WTC11 (cell line): Measurements from ENCODE around the gene PRKD1. TPM values are rescaled to one million over a fixed set of nuclear protein-coding genes. Genes with fewer than 3 reads are reported as not detected.

Source experiments
- ATAC-seq: fragments of 200-7000 bp; cut with Tn5 transposase; 2 replicates; pipeline ENCODE4 v1.10.0; 2021; ENCODE audit warnings: mild to moderate bottlenecking, moderate library complexity
- CTCF ChIA-PET: fragments of 300-600 bp; sonication (Branson Sonifier 250); formaldehyde crosslinking; loops from one replicate; lab custom pipeline; 2021; ENCODE audit warnings: antibody characterized with exemption; lab: Charles Lee
- POLR2A ChIA-PET: fragments of 350-600 bp; sonication (Branson Sonifier 250); formaldehyde crosslinking; loops from one replicate; lab custom pipeline; 2021; ENCODE audit warnings: antibody characterized with exemption; lab: Charles Lee
- DNase-seq: peaks from one replicate; pipeline ENCODE4 v3.0.0; 2021; ENCODE audit warnings: low spot score
- H3K27ac Mint-ChIP-seq: 2 replicates; pipeline ENCODE4 v1.8.0; 2021; ENCODE audit warnings: mixed read lengths
- H3K27me3 Mint-ChIP-seq: 2 replicates; pipeline ENCODE4 v1.8.0; 2021; ENCODE audit warnings: low read depth, mild to moderate bottlenecking, moderate library complexity, mixed read lengths
- H3K36me3 Mint-ChIP-seq: 2 replicates; pipeline ENCODE4 v1.8.0; 2021; ENCODE audit warnings: mixed read lengths
- H3K4me1 Mint-ChIP-seq: 2 replicates; pipeline ENCODE4 v1.8.0; 2022; ENCODE audit warnings: mixed read lengths
- H3K4me3 Mint-ChIP-seq: 2 replicates; pipeline ENCODE4 v1.8.0; 2021; ENCODE audit warnings: mild to moderate bottlenecking, moderate library complexity, mixed read lengths
- H3K9me3 Mint-ChIP-seq: 2 replicates; pipeline ENCODE4 v1.8.0; 2021; ENCODE audit warnings: mixed read lengths
- CREM ChIP-seq: sonication (generic); formaldehyde crosslinking; IDR thresholded peaks from 2 replicates; pipeline ENCODE4 v1.8.1; 2022; ENCODE audit warnings: mild to moderate bottlenecking, missing genetic modification reagents, moderate library complexity
- ERG ChIP-seq: fragments of 250-450 bp; sonication (Bioruptor Pico); IDR thresholded peaks from 2 replicates; pipeline ENCODE4 v1.8.0; 2021; ENCODE audit warnings: mild to moderate bottlenecking
- ETV6 ChIP-seq: sonication (generic); formaldehyde crosslinking; IDR thresholded peaks from 2 replicates; pipeline ENCODE4 v1.8.1; 2022; ENCODE audit warnings: mild to moderate bottlenecking, missing genetic modification reagents
- GTF2I ChIP-seq: fragments of 250-450 bp; sonication (Bioruptor Pico); conservative IDR thresholded peaks from 2 replicates; pipeline ENCODE4 v1.4.0; 2021; ENCODE audit warnings: mild to moderate bottlenecking
- HMGA2 ChIP-seq: fragments of 250-450 bp; sonication (Bioruptor Pico); IDR thresholded peaks from 2 replicates; pipeline ENCODE4 v1.4.0; 2021; ENCODE audit warnings: mild to moderate bottlenecking, moderate library complexity
- MLX ChIP-seq: sonication (generic); formaldehyde crosslinking; IDR thresholded peaks from 2 replicates; pipeline ENCODE4 v1.8.1; 2023; ENCODE audit warnings: mild to moderate bottlenecking, missing genetic modification reagents, moderate library complexity
- MXD4 ChIP-seq: fragments of 250-450 bp; sonication (Bioruptor Pico); IDR thresholded peaks from 2 replicates; pipeline ENCODE4 v1.8.0; 2021; ENCODE audit warnings: mild to moderate bottlenecking, moderate library complexity, borderline replicate concordance
- NFATC4 ChIP-seq: fragments of 250-450 bp; sonication (Bioruptor Pico); IDR thresholded peaks from 2 replicates; pipeline ENCODE4 v1.9.0; 2021; ENCODE audit warnings: mild to moderate bottlenecking
- SOX15 ChIP-seq: fragments of 250-450 bp; sonication (Bioruptor Pico); IDR thresholded peaks from 2 replicates; pipeline ENCODE4 v1.9.0; 2021; ENCODE audit warnings: mild to moderate bottlenecking
- TCF7 ChIP-seq: sonication (generic); formaldehyde crosslinking; IDR thresholded peaks from 2 replicates; pipeline ENCODE4 v1.8.0; 2022; ENCODE audit warnings: mild to moderate bottlenecking, low read depth, missing genetic modification reagents, moderate library complexity
- USF1 ChIP-seq: sonication (generic); formaldehyde crosslinking; IDR thresholded peaks from 2 replicates; pipeline ENCODE4 v1.8.0; 2022; ENCODE audit warnings: mild to moderate bottlenecking, missing genetic modification reagents
- ZNF317 ChIP-seq: sonication (generic); formaldehyde crosslinking; IDR thresholded peaks from 2 replicates; pipeline ENCODE4 v1.8.1; 2023; ENCODE audit warnings: low read depth, mild to moderate bottlenecking, moderate library complexity, missing genetic modification reagents, borderline replicate concordance
- total RNA-seq: library from RNA; stranded (reverse); gene quantifications from 3 replicates; pipeline ENCODE4 v1.2.3, GENCODE V29; 2021
- TF ChIP-seq, protein P1 (sequence below): sonication (generic); formaldehyde crosslinking; conservative IDR thresholded peaks from 2 replicates; pipeline ENCODE4 v1.8.1; 2022; ENCODE audit warnings: mild to moderate bottlenecking, missing genetic modification reagents
- TF ChIP-seq, protein P2 (sequence below): fragments of 250-450 bp; sonication (Bioruptor Pico); conservative IDR thresholded peaks from 2 replicates; pipeline ENCODE4 v1.9.0; 2021; ENCODE audit warnings: mild to moderate bottlenecking
- TF ChIP-seq, protein P3 (sequence below): sonication (generic); formaldehyde crosslinking; IDR thresholded peaks from 2 replicates; pipeline ENCODE4 v1.8.1; 2023; ENCODE audit warnings: mild to moderate bottlenecking, missing genetic modification reagents
- TF ChIP-seq, protein P4 (sequence below): fragments of 250-450 bp; sonication (Bioruptor Pico); IDR thresholded peaks from 2 replicates; pipeline ENCODE4 v1.9.0; 2021; ENCODE audit warnings: moderate library complexity, mild to moderate bottlenecking, inconsistent platforms, borderline replicate concordance
- TF ChIP-seq, protein P5 (sequence below): sonication (generic); formaldehyde crosslinking; IDR thresholded peaks from 2 replicates; pipeline ENCODE4 v1.8.1; 2022; ENCODE audit warnings: mild to moderate bottlenecking, moderate library complexity, missing genetic modification reagents
- TF ChIP-seq, protein P6 (sequence below): fragments of 200-600 bp; IDR thresholded peaks from 2 replicates; pipeline ENCODE4 v1.8.0; 2022; ENCODE audit warnings: antibody characterized with exemption

The PRKD1 gene
- total RNA-seq, 1 experiment from 2014 or later, result 7.6 TPM

DNA sequence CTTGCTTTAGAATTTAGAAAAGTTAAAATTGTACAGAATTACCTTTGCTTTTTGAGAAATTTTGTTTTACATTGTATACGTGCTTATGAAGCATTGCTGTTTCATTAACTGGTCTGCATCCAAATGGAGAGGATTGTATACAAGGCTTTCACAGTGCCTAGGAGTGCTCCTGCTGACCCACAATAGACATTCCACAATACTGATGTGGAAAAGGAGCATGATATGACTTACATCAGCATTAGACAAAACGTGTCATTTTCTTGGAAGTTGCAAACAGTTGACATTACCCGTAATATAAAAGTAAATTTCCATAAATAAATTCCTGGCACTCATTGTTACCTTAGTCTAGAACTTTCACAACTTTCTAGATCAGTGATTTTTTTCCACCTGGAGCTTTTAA, 1.9 kb downstream of the PRKD1 start:
- DNase-seq, result no peak
- CTCF ChIA-PET, result interaction anchor here (1.6 kb wide), 1 partner anchor 125 kb away, joined by 3 read pairs; no protein-coding TSS in a partner anchor
- peak overlapping the region; percentile 88 for H3K4me3 Mint-ChIP-seq
- H3K27me3 Mint-ChIP-seq, result peaks cover 48% of the 10 kb centered on the region
- no peak for ATAC-seq
- H3K9me3 Mint-ChIP-seq, result no peaks in the 10 kb centered on the region
- peaks cover 29% of the 10 kb centered on the region for H3K4me1 Mint-ChIP-seq
- H3K36me3 Mint-ChIP-seq, result no peaks in the 10 kb centered on the region
- no peak overlapping the region for H3K27ac Mint-ChIP-seq
- POLR2A ChIA-PET, result no interaction called here
- no peak for TF ChIP-seq MLX (CRISPR knock-in tag)
- TF ChIP-seq ERG, result no peak
- no peak for TF ChIP-seq CREM (CRISPR knock-in tag)
- TF ChIP-seq MXD4, result no peak
- TF ChIP-seq, protein P1, sequence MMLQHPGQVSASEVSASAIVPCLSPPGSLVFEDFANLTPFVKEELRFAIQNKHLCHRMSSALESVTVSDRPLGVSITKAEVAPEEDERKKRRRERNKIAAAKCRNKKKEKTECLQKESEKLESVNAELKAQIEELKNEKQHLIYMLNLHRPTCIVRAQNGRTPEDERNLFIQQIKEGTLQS, result no peak
- no peak for TF ChIP-seq HMGA2 (CRISPR knock-in tag)
- no peak for TF ChIP-seq SOX15 (CRISPR knock-in tag)
- TF ChIP-seq ETV6, result no peak
- TF ChIP-seq ZNF317, result no peak
- TF ChIP-seq, protein P2, sequence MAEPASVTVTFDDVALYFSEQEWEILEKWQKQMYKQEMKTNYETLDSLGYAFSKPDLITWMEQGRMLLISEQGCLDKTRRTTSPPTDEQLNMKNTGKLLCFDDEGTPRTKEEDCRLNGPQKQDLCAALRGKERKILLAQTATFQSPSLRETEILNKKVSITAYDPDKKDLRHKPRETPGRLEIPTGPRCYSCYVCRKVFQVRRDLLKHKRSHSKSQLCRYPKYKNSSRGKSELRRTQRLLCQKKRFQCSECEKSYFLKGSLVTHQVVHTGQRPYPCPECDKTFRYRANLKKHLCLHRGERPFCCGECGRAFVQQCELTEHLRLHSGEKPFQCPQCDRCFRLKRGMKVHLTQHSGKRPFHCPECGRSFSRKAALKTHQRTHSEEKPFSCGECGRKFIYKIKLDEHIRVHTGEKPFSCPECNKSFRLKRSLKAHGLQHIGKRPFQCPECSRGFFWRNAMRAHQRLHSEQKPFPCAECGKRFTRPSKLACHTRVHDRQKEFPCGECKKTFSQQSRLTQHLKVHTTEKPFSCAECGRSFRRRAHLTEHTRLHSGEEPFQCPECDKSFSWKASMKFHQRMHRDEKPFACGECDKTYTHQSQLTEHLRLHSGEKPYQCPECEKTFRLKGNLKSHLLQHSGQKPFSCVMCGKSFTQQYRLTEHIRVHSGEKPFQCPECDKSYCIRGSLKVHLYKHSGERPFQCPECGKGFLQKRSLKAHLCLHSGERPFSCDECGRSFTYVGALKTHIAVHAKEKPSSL (CRISPR knock-in tag), result no peak
- TF ChIP-seq GTF2I (CRISPR knock-in tag), result no peak
- TF ChIP-seq, protein P3, sequence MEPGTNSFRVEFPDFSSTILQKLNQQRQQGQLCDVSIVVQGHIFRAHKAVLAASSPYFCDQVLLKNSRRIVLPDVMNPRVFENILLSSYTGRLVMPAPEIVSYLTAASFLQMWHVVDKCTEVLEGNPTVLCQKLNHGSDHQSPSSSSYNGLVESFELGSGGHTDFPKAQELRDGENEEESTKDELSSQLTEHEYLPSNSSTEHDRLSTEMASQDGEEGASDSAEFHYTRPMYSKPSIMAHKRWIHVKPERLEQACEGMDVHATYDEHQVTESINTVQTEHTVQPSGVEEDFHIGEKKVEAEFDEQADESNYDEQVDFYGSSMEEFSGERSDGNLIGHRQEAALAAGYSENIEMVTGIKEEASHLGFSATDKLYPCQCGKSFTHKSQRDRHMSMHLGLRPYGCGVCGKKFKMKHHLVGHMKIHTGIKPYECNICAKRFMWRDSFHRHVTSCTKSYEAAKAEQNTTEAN (CRISPR knock-in tag), result no peak
- no peak for TF ChIP-seq USF1 (CRISPR knock-in tag)
- TF ChIP-seq TCF7 (CRISPR knock-in tag), result no peak
- TF ChIP-seq, protein P4, sequence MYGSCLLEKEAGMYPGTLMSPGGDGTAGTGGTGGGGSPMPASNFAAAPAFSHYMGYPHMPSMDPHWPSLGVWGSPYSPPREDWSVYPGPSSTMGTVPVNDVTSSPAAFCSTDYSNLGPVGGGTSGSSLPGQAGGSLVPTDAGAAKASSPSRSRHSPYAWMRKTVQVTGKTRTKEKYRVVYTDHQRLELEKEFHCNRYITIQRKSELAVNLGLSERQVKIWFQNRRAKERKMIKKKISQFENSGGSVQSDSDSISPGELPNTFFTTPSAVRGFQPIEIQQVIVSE, result no peak
- TF ChIP-seq NFATC4 (CRISPR knock-in tag), result no peak
- TF ChIP-seq, protein P5, sequence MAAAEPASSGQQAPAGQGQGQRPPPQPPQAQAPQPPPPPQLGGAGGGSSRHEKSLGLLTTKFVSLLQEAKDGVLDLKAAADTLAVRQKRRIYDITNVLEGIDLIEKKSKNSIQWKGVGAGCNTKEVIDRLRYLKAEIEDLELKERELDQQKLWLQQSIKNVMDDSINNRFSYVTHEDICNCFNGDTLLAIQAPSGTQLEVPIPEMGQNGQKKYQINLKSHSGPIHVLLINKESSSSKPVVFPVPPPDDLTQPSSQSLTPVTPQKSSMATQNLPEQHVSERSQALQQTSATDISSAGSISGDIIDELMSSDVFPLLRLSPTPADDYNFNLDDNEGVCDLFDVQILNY (CRISPR knock-in tag), result no peak
- TF ChIP-seq, protein P6, sequence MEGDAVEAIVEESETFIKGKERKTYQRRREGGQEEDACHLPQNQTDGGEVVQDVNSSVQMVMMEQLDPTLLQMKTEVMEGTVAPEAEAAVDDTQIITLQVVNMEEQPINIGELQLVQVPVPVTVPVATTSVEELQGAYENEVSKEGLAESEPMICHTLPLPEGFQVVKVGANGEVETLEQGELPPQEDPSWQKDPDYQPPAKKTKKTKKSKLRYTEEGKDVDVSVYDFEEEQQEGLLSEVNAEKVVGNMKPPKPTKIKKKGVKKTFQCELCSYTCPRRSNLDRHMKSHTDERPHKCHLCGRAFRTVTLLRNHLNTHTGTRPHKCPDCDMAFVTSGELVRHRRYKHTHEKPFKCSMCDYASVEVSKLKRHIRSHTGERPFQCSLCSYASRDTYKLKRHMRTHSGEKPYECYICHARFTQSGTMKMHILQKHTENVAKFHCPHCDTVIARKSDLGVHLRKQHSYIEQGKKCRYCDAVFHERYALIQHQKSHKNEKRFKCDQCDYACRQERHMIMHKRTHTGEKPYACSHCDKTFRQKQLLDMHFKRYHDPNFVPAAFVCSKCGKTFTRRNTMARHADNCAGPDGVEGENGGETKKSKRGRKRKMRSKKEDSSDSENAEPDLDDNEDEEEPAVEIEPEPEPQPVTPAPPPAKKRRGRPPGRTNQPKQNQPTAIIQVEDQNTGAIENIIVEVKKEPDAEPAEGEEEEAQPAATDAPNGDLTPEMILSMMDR, result no peak
- TF ChIP-seq, all 79 proteins: peak for 0
